HG03378 (cell line): Measurements from ENCODE around the gene MIEF2.

Source experiments
- ATAC-seq: cut with Tn5 transposase; IDR thresholded peaks from one replicate; pipeline ENCODE4 v1.9.1; 2021; ENCODE audit warnings: mild to moderate bottlenecking, moderate library complexity; ENCODE audit not compliant: unreplicated experiment

MIEF2 gene

GRCh38 chr17:18234853-18235380 lies 25.5 kb upstream of the MIEF2 start:
- ATAC-seq = no peak

GRCh38 chr17:18235743-18236256 lies 24.7 kb upstream of the MIEF2 start:
- ATAC-seq = no peak

GRCh38 chr17:18236494-18236893 lies 24.0 kb upstream of the MIEF2 start:
- ATAC-seq = no peak

- ATAC-seq = no peak
These were observed 23.0 kb upstream of the MIEF2 start for GRCh38 chr17:18237461-18237860.

- no peak for ATAC-seq
These were observed 22.2 kb upstream of the MIEF2 start for GRCh38 chr17:18238299-18238698.

- no peak for ATAC-seq
These were observed 20.0 kb upstream of the MIEF2 start for GRCh38 chr17:18240449-18240848.

- ATAC-seq = no peak
These were observed 19.1 kb upstream of the MIEF2 start for GRCh38 chr17:18241229-18241871.

- ATAC-seq = no peak
These were observed 15.3 kb upstream of the MIEF2 start for GRCh38 chr17:18245038-18245776.

GRCh38 chr17:18246109-18246725 lies 14.2 kb upstream of the MIEF2 start:
- no peak for ATAC-seq

GRCh38 chr17:18246880-18247612 lies 13.4 kb upstream of the MIEF2 start:
- no peak for ATAC-seq

GRCh38 chr17:18247613-18248001 lies 12.9 kb upstream of the MIEF2 start:
- no peak for ATAC-seq

GRCh38 chr17:18248300-18248731 lies 12.1 kb upstream of the MIEF2 start:
- ATAC-seq = no peak

GRCh38 chr17:18248811-18249210 lies 11.7 kb upstream of the MIEF2 start:
- no peak for ATAC-seq

- ATAC-seq = no peak
These were observed 10.2 kb upstream of the MIEF2 start for GRCh38 chr17:18250259-18250658.

GRCh38 chr17:18250708-18251107 lies 9.8 kb upstream of the MIEF2 start:
- no peak for ATAC-seq

- ATAC-seq = no peak
These were observed 9.3 kb upstream of the MIEF2 start for GRCh38 chr17:18251204-18251603.

- no peak for ATAC-seq
These were observed 8.3 kb upstream of the MIEF2 start for GRCh38 chr17:18252160-18252559.

- ATAC-seq = no peak
These were observed 7.1 kb upstream of the MIEF2 start for GRCh38 chr17:18253187-18253884.

GRCh38 chr17:18253947-18254821 lies 6.3 kb upstream of the MIEF2 start:
- ATAC-seq = no peak
